BE2C (cell line): ENCODE results near the gene NRXN3.
"Not testable (repeated sequence)": the region's sequence is repeated elsewhere in the genome, so short reads cannot be mapped to it uniquely, and the experiment has no call there.

Source experiments
- DNase-seq: peaks from one replicate; pipeline ENCODE4 v3.0.0-alpha.2; 2020
- H3K27me3 ChIP-seq: fragments of 250-450 bp; sonication (Bioruptor Pico); 2 replicates; pipeline ENCODE4 v1.5.1; 2020; ENCODE audit warnings: mild to moderate bottlenecking
- H3K36me3 ChIP-seq: fragments of 250-450 bp; sonication (Bioruptor Pico); 2 replicates; pipeline ENCODE4 v1.5.1; 2020; ENCODE audit warnings: mild to moderate bottlenecking
- H3K4me1 ChIP-seq: fragments of 250-450 bp; sonication (Bioruptor Pico); 2 replicates; pipeline ENCODE4 v1.5.1; 2020
- H3K4me3 ChIP-seq: 2 replicates; pipeline ENCODE4 v1.5.1; 2011; ENCODE audit warnings: low read depth, low read length
- H3K9me3 ChIP-seq: fragments of 250-450 bp; sonication (Bioruptor Pico); 2 replicates; pipeline ENCODE4 v1.5.1; 2020
- CTCF ChIP-seq: IDR thresholded peaks from 2 replicates; pipeline ENCODE4 v1.5.1; 2012; ENCODE audit warnings: mild to moderate bottlenecking, low read depth, low read length

NRXN3 gene

GRCh38 chr14:78469947-78470346 is 299.8 kb downstream of the NRXN3 start:
- TF ChIP-seq CTCF = no peak
- H3K36me3 ChIP-seq = no peaks in the 10 kb centered on the region

GRCh38 chr14:78479127-78479780 is 309.1 kb downstream of the NRXN3 start:
- no peak overlapping the region for H3K4me3 ChIP-seq
- DNase-seq = no peak
- no peaks in the 10 kb centered on the region for H3K4me1 ChIP-seq
- no peaks in the 10 kb centered on the region for H3K36me3 ChIP-seq
- no peak for TF ChIP-seq CTCF
- no peaks in the 10 kb centered on the region for H3K27me3 ChIP-seq
- H3K9me3 ChIP-seq = no peaks in the 10 kb centered on the region

More at GRCh38 chr14:78469947-78470346, 299.8 kb downstream of the NRXN3 start:
- H3K4me1 ChIP-seq = no peaks in the 10 kb centered on the region
- DNase-seq = no peak
- H3K9me3 ChIP-seq = no peaks in the 10 kb centered on the region
- H3K4me3 ChIP-seq = no peak overlapping the region
- no peaks in the 10 kb centered on the region for H3K27me3 ChIP-seq

GRCh38 chr14:78484028-78484427 is 313.9 kb downstream of the NRXN3 start:
- H3K36me3 ChIP-seq = no peaks in the 10 kb centered on the region
- H3K27me3 ChIP-seq = no peaks in the 10 kb centered on the region
- no peaks in the 10 kb centered on the region for H3K9me3 ChIP-seq
- no peaks in the 10 kb centered on the region for H3K4me1 ChIP-seq
- no peak for DNase-seq
- no peak overlapping the region for H3K4me3 ChIP-seq
- no peak for TF ChIP-seq CTCF

- H3K4me3 ChIP-seq = no peak overlapping the region
- no peaks in the 10 kb centered on the region for H3K36me3 ChIP-seq
- no peak for DNase-seq
- no peaks in the 10 kb centered on the region for H3K4me1 ChIP-seq
- no peaks in the 10 kb centered on the region for H3K27me3 ChIP-seq
- no peak for TF ChIP-seq CTCF
- H3K9me3 ChIP-seq = no peaks in the 10 kb centered on the region
Measured at GRCh38 chr14:78486081-78486480, 315.9 kb downstream of the NRXN3 start.

GRCh38 chr14:78486621-78487020 is 316.4 kb downstream of the NRXN3 start:
- DNase-seq = no peak
- no peaks in the 10 kb centered on the region for H3K4me1 ChIP-seq
- TF ChIP-seq CTCF = no peak

GRCh38 chr14:78487573-78487972 is 317.4 kb downstream of the NRXN3 start:
- not testable (repeated sequence) for H3K4me3 ChIP-seq, H3K4me1 ChIP-seq, H3K27me3 ChIP-seq, DNase-seq, H3K9me3 ChIP-seq, H3K36me3 ChIP-seq

More at GRCh38 chr14:78486621-78487020, 316.4 kb downstream of the NRXN3 start:
- Histone ChIP-seq H3K9me3 (no peaks in the 10 kb centered on the region), H3K36me3 (no peaks in the 10 kb centered on the region), H3K27me3 (no peaks in the 10 kb centered on the region), H3K4me3 (no peak overlapping the region)
